Karpas-422 (cell line): ENCODE results near the gene CDH8. TPM values are rescaled to one million over a fixed set of nuclear protein-coding genes. Genes with fewer than 3 reads are reported as not detected.
A peak's percentile ranks its signal among the peaks of the same experiment; 100 is the strongest.

Experiments
- DNase-seq: peaks from one replicate; pipeline ENCODE4 v3.0.0-alpha.2; 2015
- H2AFZ ChIP-seq: fragments of 200-600 bp; sonication (generic); 2 replicates; pipeline ENCODE4 v1.6.1; 2014; ENCODE audit warnings: antibody characterized with exemption, low read length, mixed read lengths
- H3K27ac ChIP-seq: fragments of 200-600 bp; sonication (generic); 2 replicates; pipeline ENCODE4 v1.5.1; 2014; ENCODE audit warnings: mild to moderate bottlenecking, low read length, moderate library complexity
- H3K27me3 ChIP-seq: fragments of 200-600 bp; sonication (generic); 2 replicates; pipeline ENCODE4 v1.6.1; 2014; ENCODE audit warnings: low read length, mixed read lengths
- H3K36me3 ChIP-seq: fragments of 200-600 bp; sonication (generic); 2 replicates; pipeline ENCODE4 v1.6.1; 2014; ENCODE audit warnings: low read length, mixed read lengths; ENCODE audit not compliant: insufficient read depth
- H3K4me1 ChIP-seq: fragments of 200-600 bp; sonication (generic); 2 replicates; pipeline ENCODE4 v1.6.1; 2014; ENCODE audit warnings: mild to moderate bottlenecking, low read length, mixed read lengths
- H3K4me2 ChIP-seq: fragments of 200-600 bp; sonication (generic); 2 replicates; pipeline ENCODE4 v1.6.1; 2014; ENCODE audit warnings: low read length, low read depth, mild to moderate bottlenecking; ENCODE audit not compliant: poor library complexity, severe bottlenecking
- H3K4me3 ChIP-seq: fragments of 200-600 bp; sonication (generic); 2 replicates; pipeline ENCODE4 v1.5.1; 2014; ENCODE audit warnings: mild to moderate bottlenecking, antibody characterized with exemption, low read length, mixed read lengths
- H3K79me2 ChIP-seq: fragments of 200-600 bp; sonication (generic); 2 replicates; pipeline ENCODE4 v1.6.1; 2014; ENCODE audit warnings: mild to moderate bottlenecking, low read length, mixed read lengths
- H3K9ac ChIP-seq: fragments of 200-600 bp; sonication (generic); 2 replicates; pipeline ENCODE4 v1.6.0; 2014; ENCODE audit warnings: low read length
- H3K9me2 ChIP-seq: fragments of 200-600 bp; sonication (generic), shearing (Covaris generic); replicated peaks from 2 replicates; pipeline ENCODE4 v1.6.0; 2014; ENCODE audit warnings: mild to moderate bottlenecking, low read length, moderate library complexity; ENCODE audit not compliant: insufficient read depth
- H3K9me3 ChIP-seq: fragments of 300-700, 200-600 bp; sonication (generic); 2 replicates; pipeline ENCODE4 v1.6.1; 2014; ENCODE audit warnings: low read length, mixed read lengths
- H4K20me1 ChIP-seq: fragments of 200-600 bp; sonication (generic); 2 replicates; pipeline ENCODE4 v1.6.1; 2014; ENCODE audit warnings: mild to moderate bottlenecking, antibody characterized with exemption, low read length, low read depth; ENCODE audit not compliant: insufficient read depth
- total RNA-seq: library from RNA; depleted of rRNA; stranded (reverse); fragments of >200 nt; shearing (Covaris generic); gene quantifications from 2 replicates; pipeline ENCODE4 v1.2.3, GENCODE V29; 2014; ENCODE audit warnings: low replicate concordance

CDH8 gene
- total RNA-seq, 1 experiment from 2014 or later = not detected

DNA sequence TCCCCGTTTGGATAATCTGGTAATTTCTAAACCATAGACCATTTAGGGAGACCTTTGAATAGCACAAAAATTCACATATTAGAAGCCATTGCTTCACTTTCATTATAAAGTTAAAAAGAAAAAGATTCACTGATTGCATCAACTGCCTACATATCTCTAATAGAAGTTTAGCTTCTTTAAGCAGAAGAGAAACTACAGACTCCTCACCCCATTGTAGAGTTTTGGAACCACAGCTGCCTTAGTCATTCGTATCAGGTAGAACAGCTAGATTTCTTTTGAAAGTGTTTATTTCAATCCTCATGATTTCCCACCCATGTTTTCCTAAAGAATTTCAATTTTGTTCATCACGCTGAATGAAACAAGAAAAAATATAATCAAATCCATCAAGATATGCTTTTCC is 144.8 kb downstream of the CDH8 start:
- no peak overlapping the region for H3K27ac ChIP-seq
- peaks cover 7% of the 10 kb centered on the region for H3K9me3 ChIP-seq
- H3K27me3 ChIP-seq = no peaks in the 10 kb centered on the region
- no peaks in the 10 kb centered on the region for H3K36me3 ChIP-seq
- no peaks in the 10 kb centered on the region for H3K79me2 ChIP-seq
- H2AFZ ChIP-seq = no peak overlapping the region
- H4K20me1 ChIP-seq = no peaks in the 10 kb centered on the region
- H3K4me2 ChIP-seq = no peak overlapping the region
- no peaks in the 10 kb centered on the region for H3K9me2 ChIP-seq
- H3K4me3 ChIP-seq = no peak overlapping the region
- H3K9ac ChIP-seq = no peak overlapping the region
- no peaks in the 10 kb centered on the region for H3K4me1 ChIP-seq
- DNase-seq = no peak

DNA sequence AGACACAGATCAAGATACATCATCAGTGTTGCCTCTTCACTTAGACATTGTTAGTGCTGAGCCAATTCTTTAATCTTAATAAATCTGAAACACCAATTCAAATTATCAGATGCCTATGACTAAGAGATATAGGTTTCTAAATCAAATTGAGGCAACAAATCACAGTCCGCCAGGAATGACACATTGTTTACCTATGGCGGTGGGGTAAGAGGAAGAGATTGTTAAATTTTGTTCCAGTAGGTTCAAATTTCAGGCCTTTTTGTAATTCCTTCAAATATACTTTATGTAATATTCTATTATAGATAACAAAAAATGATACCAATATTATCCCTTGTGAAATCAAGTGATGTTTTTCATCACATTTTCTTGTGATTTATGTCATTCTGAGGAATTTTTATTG is 145.9 kb downstream of the CDH8 start:
- Histone ChIP-seq H2AFZ (no peak overlapping the region), H3K9ac (no peak overlapping the region), H3K27me3 (no peaks in the 10 kb centered on the region), H3K4me3 (no peak overlapping the region), H3K4me1 (no peaks in the 10 kb centered on the region), H3K36me3 (no peaks in the 10 kb centered on the region), H3K9me2 (no peaks in the 10 kb centered on the region), H4K20me1 (no peaks in the 10 kb centered on the region), H3K79me2 (no peaks in the 10 kb centered on the region), H3K4me2 (no peak overlapping the region), H3K9me3 (peaks cover 7% of the 10 kb centered on the region; the same call in 1 of the 2 replicates), H3K27ac (no peak overlapping the region)
- no peak for DNase-seq

DNA sequence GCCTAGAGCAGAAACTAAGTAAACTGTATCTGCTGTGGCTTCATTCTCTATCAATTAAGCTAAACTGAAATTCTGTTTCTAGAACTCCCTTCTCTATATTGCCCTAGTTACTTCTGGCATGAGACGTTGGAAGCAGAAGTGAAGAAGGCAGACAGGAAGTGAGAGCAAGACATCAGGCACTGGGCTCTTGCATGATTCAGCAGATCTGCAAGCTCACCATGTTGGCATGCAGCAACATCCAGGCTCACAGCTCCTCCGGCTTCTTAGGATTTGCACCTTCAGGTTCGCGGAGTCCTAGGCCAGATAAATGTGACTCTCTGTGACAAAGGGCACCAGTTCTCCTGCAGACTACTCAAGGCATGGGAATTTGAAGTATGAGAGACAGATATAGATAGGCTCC is 148.3 kb downstream of the CDH8 start:
- Histone ChIP-seq H4K20me1 (no peaks in the 10 kb centered on the region), H3K79me2 (no peaks in the 10 kb centered on the region), H3K27ac (no peak overlapping the region), H3K4me3 (no peak overlapping the region), H3K9me2 (no peaks in the 10 kb centered on the region), H2AFZ (no peak overlapping the region), H3K36me3 (no peaks in the 10 kb centered on the region), H3K9ac (no peak overlapping the region), H3K4me2 (no peak overlapping the region), H3K27me3 (no peaks in the 10 kb centered on the region), H3K9me3 (peaks cover 3% of the 10 kb centered on the region), H3K4me1 (no peaks in the 10 kb centered on the region)
- DNase-seq = peak; percentile 40

DNA sequence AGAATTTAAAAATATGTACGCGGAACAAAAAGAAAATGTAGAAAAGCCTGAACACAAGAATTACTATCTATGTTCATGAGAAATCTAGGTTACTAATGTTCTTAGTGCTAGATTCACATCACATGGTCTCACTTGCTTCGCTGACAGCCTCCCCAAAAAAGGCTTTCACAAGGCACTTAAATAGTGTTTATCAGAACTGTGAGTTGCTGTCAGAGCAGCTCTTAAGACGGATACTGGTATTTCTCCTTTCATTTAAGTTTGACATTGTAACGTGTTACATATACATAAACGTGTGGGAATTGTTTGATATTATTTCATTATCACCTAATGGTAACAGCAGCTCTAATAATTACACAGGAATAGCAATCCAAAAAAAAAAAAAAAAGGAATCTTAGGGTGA is 150.9 kb downstream of the CDH8 start:
- no peaks in the 10 kb centered on the region for H3K9me2 ChIP-seq
- H3K79me2 ChIP-seq = no peaks in the 10 kb centered on the region
- no peak for DNase-seq

DNA sequence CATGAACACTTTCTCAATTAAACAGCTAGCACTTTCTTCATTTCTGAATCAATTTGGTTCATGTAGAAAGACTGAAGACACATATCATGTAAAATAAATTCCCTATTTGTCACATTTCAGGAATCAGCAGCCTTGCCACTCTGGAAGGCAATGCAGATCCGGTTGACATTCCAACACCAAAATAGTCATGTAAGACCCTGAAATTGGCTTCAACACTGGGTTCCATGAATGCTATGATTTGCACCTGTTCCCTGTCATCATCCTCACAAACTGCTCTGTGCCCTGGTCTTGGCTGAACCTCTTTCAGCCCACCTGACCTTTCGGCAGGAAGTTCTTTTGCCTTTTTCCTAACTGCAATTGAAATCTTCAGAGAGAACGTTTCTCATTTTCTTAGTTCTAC is 156.9 kb downstream of the CDH8 start:
- Histone ChIP-seq H2AFZ (no peak overlapping the region), H3K9ac (no peak overlapping the region), H3K79me2 (no peaks in the 10 kb centered on the region), H3K4me1 (no peaks in the 10 kb centered on the region), H3K27ac (no peak overlapping the region), H3K4me2 (no peak overlapping the region), H3K27me3 (no peaks in the 10 kb centered on the region), H3K4me3 (no peak overlapping the region), H3K9me3 (peaks cover 16% of the 10 kb centered on the region; the same call in 1 of the 2 replicates), H3K36me3 (no peaks in the 10 kb centered on the region), H3K9me2 (no peaks in the 10 kb centered on the region), H4K20me1 (no peaks in the 10 kb centered on the region)
- DNase-seq = no peak

More for the DNA sequence above, 150.9 kb downstream of the CDH8 start:
- H3K4me2 ChIP-seq = no peak overlapping the region
- H3K27ac ChIP-seq = no peak overlapping the region
- H3K9me3 ChIP-seq = peaks cover 4% of the 10 kb centered on the region
- H2AFZ ChIP-seq = no peak overlapping the region
- H3K4me3 ChIP-seq = no peak overlapping the region
- no peaks in the 10 kb centered on the region for H3K4me1 ChIP-seq
- no peaks in the 10 kb centered on the region for H3K27me3 ChIP-seq
- no peaks in the 10 kb centered on the region for H4K20me1 ChIP-seq
- no peak overlapping the region for H3K9ac ChIP-seq
- no peaks in the 10 kb centered on the region for H3K36me3 ChIP-seq

DNA sequence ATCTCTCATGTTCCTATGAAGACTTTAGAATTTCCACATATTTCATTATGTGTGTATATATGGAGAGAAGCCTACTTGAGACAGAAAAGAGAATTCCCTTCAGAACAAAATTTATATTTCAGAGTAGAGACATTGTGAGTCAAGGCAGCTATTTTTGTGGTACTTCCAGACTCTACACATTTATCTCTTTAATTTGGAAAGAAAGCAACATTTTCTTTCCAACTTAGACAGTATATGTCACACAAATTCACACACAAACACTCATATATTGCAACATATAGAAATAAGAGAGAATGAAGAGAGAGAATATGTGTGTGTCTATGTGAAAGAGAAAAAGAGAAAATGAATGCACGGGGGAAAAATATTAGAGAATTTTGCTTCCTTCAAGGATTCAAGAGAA is 158.8 kb downstream of the CDH8 start:
- Histone ChIP-seq H3K9me3 (peaks cover 16% of the 10 kb centered on the region; the same call in 1 of the 2 replicates), H4K20me1 (no peaks in the 10 kb centered on the region), H3K4me1 (no peaks in the 10 kb centered on the region), H3K9ac (no peak overlapping the region), H3K4me3 (no peak overlapping the region), H3K79me2 (no peaks in the 10 kb centered on the region), H3K27me3 (no peaks in the 10 kb centered on the region), H3K27ac (no peak overlapping the region), H2AFZ (no peak overlapping the region), H3K36me3 (no peaks in the 10 kb centered on the region), H3K9me2 (no peaks in the 10 kb centered on the region), H3K4me2 (no peak overlapping the region)
- DNase-seq = no peak

DNA sequence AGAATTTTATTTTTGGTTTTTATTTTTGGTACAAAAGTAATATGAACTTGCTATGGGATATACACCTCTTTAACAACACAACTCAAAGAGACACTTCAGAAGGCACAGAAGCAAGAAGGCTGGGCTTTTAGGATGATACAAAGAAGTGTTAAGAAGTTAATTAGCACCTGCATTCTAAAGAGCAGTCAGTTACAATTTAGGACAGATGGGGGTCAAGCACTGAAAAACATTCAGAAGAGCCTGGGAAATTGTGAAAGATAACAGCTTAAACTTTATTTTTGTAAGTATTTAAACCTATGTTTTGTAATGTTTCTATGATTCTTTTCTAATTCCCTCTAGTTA is 163.5 kb downstream of the CDH8 start:
- Histone ChIP-seq H3K4me2 (no peak overlapping the region), H3K4me1 (no peaks in the 10 kb centered on the region), H3K4me3 (no peak overlapping the region), H3K9ac (no peak overlapping the region), H4K20me1 (no peaks in the 10 kb centered on the region), H3K9me3 (peaks cover 6% of the 10 kb centered on the region; the same call in 1 of the 2 replicates), H3K27me3 (no peaks in the 10 kb centered on the region), H3K27ac (no peak overlapping the region), H2AFZ (no peak overlapping the region), H3K79me2 (no peaks in the 10 kb centered on the region), H3K36me3 (no peaks in the 10 kb centered on the region), H3K9me2 (no peaks in the 10 kb centered on the region)
- no peak for DNase-seq

DNA sequence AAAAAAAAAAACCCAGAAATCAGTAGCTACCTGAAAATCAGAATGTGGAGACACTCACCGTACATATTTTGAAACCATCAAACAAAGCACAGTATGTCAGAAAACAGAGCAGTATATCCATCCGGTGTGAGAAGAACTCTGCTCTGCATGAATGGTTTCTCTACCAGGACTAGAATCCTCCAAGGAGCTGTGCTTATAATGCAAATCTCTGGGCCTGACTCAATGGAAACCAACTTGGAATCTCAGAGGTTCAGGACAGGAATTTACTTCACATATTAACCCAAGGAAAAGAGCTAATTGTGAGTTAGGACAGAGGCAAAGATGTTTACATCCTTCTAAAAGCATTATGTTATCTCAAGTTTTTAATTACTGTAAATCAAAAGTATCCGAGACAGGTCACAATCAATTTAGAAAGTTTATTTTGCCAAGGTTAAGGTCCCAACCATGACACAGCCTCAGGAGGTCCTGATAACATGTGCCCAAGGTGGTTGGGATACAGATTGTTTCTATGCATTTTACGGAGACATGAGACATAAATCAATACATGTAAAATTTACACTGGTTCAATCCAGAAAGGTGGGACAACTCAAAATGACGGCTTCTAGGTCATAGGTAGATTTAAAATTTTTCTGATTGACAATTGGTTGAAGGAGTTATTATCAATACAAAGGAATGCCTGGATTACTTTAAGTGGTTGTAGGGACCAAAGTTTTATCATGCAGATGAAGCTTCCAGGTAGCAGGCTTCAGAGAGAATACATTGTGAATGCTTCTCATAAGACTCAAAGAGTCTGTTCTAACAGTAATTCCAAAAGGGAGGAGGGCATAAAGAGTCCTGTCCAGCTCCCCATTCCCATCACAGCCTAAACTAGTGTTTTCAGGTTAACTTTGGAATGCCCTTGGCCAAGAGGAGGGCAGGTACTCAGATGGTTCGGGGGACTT is 164.1 kb downstream of the CDH8 start:
- no peak overlapping the region for H3K4me2 ChIP-seq
- no peaks in the 10 kb centered on the region for H4K20me1 ChIP-seq
- no peaks in the 10 kb centered on the region for H3K36me3 ChIP-seq
- H3K27ac ChIP-seq = no peak overlapping the region
- no peak overlapping the region for H3K4me3 ChIP-seq
- H3K4me1 ChIP-seq = no peaks in the 10 kb centered on the region
- no peaks in the 10 kb centered on the region for H3K27me3 ChIP-seq
- no peaks in the 10 kb centered on the region for H3K9me2 ChIP-seq
- no peak for DNase-seq
- peaks cover 10% of the 10 kb centered on the region; the same call in 1 of the 2 replicates for H3K9me3 ChIP-seq
- no peak overlapping the region for H3K9ac ChIP-seq
- no peaks in the 10 kb centered on the region for H3K79me2 ChIP-seq
- no peak overlapping the region for H2AFZ ChIP-seq
